Glomerular visceral epithelial cell (primary cell): ENCODE data around the gene TNFSF8.
A peak's percentile ranks its signal among the peaks of the same experiment; 100 is the strongest.

Source experiments
- DNase-seq: peaks from one replicate; pipeline ENCODE4 v3.0.0-alpha.2; 2016; ENCODE audit errors: extremely low spot score

Gene TNFSF8

GRCh38 chr9:114869845-114870244 is 60.5 kb downstream of the TNFSF8 start:
- no peak for DNase-seq

- no peak for DNase-seq
Observed at GRCh38 chr9:114869378-114869777, 61.0 kb downstream of the TNFSF8 start.

- DNase-seq, result no peak
Observed at GRCh38 chr9:114867327-114867726, 63.1 kb downstream of the TNFSF8 start.

GRCh38 chr9:114864471-114864870 is 65.9 kb downstream of the TNFSF8 start:
- no peak for DNase-seq

DNA sequence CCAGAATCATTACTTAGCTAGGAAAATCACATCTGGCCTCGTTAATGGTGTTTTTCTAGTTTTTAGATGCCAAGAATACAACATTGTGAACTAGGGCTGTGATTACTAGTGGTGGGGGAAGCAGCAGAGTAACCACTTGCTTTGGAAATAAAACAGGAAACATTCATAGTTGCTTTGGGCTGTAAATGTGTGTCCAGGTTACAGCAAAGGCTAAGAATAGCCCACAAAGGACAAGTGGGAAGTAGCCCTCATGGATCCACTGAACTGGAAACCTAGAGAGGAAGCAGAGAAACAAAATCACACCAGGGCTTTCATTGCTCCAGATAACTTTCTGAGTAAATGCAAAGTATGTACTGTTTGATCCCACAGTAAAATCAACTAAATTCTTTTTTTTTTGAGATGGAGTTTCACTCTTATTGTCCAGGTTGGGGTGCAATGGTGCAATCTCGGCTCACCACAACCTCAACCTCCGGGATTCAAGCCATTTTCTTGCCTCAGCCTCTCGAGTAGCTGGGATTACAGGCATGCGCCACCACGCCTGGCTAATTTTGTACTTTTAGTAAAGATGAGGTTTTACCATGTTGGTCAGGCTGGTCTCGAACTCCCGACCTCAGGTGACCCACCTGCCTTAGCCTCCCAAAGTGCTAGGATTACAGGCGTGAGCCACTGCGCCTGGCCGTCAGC is 68.3 kb downstream of the TNFSF8 start:
- peak; percentile 13 for DNase-seq

DNA sequence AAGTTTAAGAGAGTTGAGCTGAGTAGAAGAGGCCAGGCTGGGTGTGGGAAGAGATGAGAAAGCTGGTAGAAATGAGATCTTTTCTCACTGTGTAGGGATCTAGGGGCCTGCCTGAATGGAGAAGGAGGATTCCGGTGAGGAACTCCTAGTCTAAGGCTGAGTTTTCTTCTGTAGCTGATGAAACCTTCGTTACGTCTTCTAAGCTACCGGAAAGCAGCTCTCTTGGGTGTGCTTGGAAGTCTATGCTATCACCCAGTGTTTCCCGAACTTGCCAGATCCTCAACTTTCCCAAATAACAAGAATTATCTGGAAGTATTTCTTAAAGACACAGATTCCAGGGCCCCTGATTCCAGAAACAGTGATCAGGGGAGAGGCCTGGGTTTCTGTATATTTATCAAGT is 69.1 kb downstream of the TNFSF8 start:
- no peak for DNase-seq

GRCh38 chr9:114860187-114860586 is 70.2 kb downstream of the TNFSF8 start:
- DNase-seq, result no peak

- no peak for DNase-seq
Observed at GRCh38 chr9:114856942-114857315, 73.5 kb downstream of the TNFSF8 start.

GRCh38 chr9:114856215-114856941 is 74.0 kb downstream of the TNFSF8 start:
- peak; percentile 9 for DNase-seq

GRCh38 chr9:114855488-114855887 is 74.9 kb downstream of the TNFSF8 start:
- DNase-seq, result no peak

GRCh38 chr9:114854736-114855355 is 75.5 kb downstream of the TNFSF8 start:
- DNase-seq, result no peak

DNA sequence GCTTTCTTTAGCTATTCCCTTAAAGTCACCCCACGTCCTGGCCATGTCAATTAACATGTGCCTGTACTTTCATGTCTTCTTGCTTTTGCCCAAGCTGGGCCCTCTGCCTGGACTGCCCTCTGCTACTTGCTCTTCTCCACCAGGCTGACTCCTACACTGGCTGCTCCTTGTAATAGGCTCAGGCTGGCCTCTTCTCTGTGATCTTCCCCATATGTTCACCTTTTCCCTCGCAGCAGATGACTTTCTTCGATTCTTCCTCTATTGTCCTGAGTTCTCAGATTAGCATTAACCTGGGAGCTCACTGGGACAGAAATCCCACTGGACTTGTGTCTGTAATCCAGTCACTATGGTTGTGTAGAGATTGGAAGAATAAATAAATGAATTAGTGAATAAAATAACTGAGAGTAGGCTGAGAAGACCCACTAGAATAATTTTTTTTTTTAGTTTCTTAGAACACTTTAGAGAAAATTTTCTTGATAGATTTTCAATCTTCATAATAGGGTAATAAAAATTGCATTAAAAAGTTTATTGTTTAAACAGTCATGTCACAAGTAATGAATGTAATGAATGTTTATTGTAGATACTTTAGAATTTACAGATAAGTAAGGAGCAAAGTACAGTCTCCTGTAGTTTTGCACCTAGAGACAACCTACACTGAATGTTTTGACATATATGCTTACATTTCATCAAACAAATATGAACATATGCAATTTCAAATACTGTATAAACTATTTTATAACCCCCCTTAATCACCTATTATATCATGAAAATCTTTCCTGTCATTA is 77.1 kb downstream of the TNFSF8 start:
- DNase-seq, result no peak

DNA sequence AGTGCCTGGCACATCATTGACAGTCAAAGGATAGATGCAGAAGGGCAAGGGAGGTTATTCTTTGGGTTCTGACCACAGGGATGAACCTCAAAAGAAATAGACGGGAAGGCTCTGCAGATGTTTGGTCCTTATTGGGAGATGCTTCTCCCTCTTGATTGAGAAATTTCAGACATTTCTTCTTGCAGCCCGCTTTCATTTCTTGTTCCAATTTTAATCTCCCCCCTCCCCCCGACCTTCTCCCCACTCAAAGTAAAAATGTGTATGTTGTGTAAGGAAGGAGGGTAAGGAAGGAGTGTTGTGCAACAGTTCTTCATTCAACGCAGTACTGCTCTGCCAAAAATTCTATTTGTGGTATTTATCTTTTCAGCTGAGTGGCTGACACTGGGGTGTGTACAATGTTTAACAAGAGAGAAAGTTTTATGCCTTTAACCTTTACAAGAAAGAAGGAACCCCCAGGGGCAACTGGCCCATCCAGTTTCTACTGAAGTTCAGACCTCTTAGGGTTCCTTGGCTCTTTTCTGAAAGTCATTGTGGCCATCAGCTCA is 78.3 kb downstream of the TNFSF8 start:
- DNase-seq, result peak; percentile 12

GRCh38 chr9:114851306-114851705 is 79.1 kb downstream of the TNFSF8 start:
- no peak for DNase-seq
